ENCODE results near the gene COLGALT1. TPM values are rescaled to one million over a fixed set of nuclear protein-coding genes. Genes with fewer than 3 reads are reported as not detected.

COLGALT1 gene
- total and polyA plus RNA-seq, 9 of the 15 experiments (the other 6 are each of a cell fraction or from before 2014, with no cell fraction given): 4.9 to 119 (median 82.6) TPM

GRCh38 chr19:17511724-17512573 is 43.5 kb upstream of the COLGALT1 start (continued):
- TF ChIP-seq ZNF592 (IDR thresholded peaks at IDR 0.05) (peak; percentile 94), NFE2L1 (tag; IDR thresholded peaks at IDR 0.05; ENCODE audit: borderline replicate concordance, low read depth) (no peak), ZFP91 (CRISPR knock-in tag; IDR thresholded peaks at IDR 0.05) (peak; percentile 68), TFAM (CRISPR knock-in tag; conservative IDR thresholded peaks at IDR 0.05) (no peak), NFIC (IDR thresholded peaks at IDR 0.05) (0 out of 2 replicates have a peak, but pooled peaks have one; percentile 22), ZNF143 (CRISPR knock-in tag; IDR thresholded peaks at IDR 0.05) (peak; percentile 62; the same call in 1 of the 2 replicates), CCNT2 (IDR thresholded peaks at IDR 0.05; ENCODE audit: borderline replicate concordance, extremely low read depth, insufficient read length, low read depth, low read length) (peak; percentile 60), STAT5A (IDR thresholded peaks at IDR 0.05; ENCODE audit: borderline replicate concordance, low read length) (no peak), SMAD1 (IDR thresholded peaks at IDR 0.05; ENCODE audit: low read depth, low read length, partially characterized antibody) (no peak), ZFP30 (CRISPR knock-in tag; IDR thresholded peaks at IDR 0.05; ENCODE audit: borderline replicate concordance) (no peak), NCOA1 (IDR thresholded peaks at IDR 0.05; ENCODE audit: low read depth) (no peak), ZNF778 (CRISPR knock-in tag; IDR thresholded peaks at IDR 0.05) (no peak), RERE (CRISPR knock-in tag; IDR thresholded peaks at IDR 0.05; ENCODE audit: borderline replicate concordance) (no peak), HIVEP1 (CRISPR knock-in tag; IDR thresholded peaks at IDR 0.05) (no peak), ELF2 (CRISPR knock-in tag; IDR thresholded peaks at IDR 0.05) (no peak), TCF7L2 (IDR thresholded peaks at IDR 0.05; ENCODE audit: low read depth, low read length) (no peak)

Data from K562 (cell line).